SHP77 treated with DMSO at 0.1 percent for 48 hours (cell line): ENCODE data around the gene NPPA.

Experiments
- DNase-seq: peaks from one replicate; lab custom pipeline; 2025; lab: John Stamatoyannopoulos, UW

Gene NPPA

DNA sequence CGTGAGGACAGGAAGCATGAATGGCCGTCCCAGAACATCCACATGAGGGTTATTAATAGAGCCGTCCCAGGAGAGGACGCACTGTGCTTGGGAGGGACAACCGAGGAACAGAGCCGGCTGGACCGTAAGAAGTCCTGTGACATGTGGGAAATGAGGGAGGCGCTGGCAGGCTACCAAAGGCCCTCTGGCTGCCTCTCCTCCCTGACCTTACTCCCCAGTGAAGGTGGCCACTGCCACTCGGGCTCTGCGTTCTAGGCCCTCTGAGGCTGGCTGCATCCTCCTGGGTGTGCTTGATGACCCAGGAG lies 26.6 kb upstream of the NPPA start:
- no peak for DNase-seq

DNA sequence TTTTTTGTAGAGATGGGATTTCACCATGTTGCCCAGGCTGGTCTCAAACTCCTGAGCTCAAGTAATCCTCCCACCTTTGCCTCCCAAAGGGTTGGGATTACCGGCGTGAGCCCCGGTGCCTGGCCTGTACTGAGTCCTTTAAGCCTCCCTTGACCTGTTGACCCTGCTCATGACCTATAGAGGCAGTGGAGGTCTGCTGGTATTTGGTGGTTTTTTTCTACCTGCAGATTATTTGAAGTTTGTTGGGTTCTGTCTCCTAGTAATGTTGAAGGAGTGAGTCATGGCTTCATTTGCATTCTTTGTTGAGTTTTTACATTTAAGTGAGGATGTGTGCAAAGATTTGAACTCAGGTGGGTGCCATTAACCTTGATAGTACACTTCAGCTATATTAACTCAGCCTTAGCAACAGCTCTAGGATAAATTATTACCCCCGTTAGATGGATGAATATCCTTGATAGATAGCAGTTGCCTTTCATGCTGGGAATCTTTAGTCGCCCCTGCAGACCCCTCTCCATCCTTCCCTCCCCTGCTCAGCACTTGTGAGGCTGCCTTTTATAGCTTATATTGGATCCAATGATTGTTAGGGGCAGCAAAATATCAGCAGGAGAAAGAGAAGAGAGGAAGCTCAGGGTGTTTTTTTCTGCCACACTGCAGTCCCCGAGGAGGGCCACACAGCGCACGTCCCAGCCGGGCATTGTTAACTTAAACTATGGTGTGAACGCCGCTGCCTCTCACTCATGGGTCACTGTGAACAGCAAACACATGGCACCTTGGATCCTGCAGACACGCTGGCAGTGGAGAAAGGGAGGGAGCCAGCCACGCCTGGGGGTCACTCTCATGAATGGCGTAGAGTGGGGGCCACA lies 26.0 kb upstream of the NPPA start:
- DNase-seq: no peak

DNA sequence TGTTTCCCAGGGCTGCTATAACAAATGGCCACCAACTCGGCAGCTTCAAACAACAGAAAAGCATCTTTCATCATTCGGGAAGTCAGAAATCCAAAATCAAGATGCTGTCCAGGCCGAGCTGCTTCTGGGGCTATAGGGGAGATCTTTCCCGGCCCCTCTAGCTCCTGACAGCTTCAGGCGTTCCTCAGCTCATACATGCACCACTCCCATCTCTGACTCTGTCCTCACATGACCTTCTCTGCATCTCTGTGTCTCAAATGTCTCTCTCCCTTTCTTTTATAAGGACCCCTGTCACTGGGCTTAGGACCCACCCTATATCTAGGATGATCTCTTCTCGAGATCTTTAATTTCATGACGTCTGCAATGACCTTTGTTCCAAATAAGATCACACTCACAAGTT lies 25.0 kb upstream of the NPPA start:
- no peak for DNase-seq

DNA sequence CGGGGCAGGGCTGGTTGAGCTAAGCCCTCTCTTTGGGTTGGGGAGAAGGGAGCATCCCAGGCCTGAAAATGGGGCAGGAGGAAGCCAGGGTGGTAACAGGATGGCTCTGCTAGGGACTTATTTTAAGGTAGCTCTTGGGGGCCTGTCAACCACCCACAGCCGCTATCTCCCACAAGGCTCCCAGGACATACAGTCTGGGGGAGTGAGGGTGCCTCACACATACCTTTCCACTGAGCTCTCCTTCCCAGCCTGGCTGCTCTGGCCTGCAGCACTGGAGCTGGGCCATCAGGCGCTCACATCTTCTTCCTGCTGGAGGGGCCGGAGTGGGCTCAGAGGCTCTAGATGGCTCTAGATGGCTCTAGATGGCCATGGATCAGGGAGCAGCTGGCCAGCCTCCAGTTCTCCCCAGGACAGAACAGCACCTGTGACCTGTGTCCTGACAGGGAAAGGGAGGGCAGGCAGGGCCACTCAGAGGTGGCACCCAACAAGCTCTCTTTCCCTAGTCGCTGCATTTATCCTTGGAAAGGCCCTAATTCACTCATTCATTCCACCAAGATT lies 22.1 kb upstream of the NPPA start:
- no peak for DNase-seq

DNA sequence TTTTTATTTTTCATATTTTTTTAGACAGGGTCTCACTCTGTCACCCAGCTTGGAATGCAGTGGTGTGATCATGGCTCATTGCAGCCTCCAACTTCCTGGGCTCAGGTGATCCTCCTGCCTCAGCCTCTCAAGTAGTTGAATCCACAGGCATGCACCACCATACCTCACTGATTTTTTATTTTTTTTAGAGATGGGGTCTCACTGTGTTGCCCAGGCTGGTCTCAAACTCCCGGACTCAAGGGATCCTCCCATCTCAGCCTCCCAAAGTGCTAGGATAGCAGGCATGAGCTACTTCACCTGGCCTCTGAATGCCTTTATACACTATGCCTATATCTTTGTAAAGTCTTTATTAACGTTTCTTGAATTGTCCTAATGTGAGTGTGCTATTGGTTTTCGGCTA lies 21.5 kb upstream of the NPPA start:
- no peak for DNase-seq

DNA sequence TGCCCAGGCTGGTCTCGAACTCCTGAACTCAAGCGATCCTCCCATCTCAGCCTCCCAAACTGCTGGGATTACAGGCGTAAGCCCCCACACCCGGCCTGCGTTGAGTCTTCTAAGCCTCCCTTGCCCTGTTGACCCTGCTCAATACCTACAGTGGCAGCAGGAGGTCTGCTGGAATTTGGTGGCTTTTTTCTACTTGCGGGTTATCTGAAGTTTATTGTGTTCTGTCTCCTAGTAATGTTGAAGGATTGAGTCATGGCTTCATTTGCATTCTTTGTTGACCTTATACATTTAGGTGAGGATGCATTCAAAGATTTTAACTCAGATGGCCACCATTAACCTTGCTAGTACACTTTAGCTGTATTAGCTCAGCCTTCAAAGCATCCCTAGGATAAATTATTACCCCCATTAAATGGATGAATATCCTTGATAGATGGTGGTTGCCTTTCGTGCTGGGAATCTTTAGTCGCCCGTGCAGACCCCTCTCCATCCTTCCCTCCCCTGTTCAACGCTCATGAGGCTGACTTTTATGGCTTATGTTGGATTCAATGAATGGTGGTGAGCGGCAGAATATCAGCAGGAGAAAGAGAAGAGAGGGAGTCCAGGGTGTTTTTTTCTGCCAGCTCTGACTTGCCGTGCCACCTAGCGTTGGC lies 20.9 kb upstream of the NPPA start:
- DNase-seq: no peak

- no peak for DNase-seq
These were observed 15.3 kb upstream of the NPPA start for GRCh38 chr1:11862890-11863289.

DNA sequence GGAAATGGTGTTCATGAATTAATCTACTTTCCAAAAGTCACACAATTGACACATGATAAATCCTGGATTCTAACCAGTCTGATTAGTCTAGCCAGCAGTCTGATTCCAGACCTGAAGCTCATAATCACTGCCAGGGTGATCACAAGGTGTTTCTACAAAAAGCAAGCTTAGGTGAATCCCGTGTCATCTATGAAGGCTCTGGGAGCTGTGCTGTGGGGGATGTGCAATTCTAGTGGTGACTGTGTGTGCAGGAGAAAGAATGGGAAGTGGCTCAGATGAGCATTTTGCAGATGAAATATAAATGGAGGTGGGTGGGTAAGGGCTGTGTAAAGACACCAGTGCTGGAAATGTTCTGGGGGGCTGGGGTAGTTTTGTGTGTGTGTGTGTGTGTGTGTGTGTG lies 13.0 kb upstream of the NPPA start:
- no peak for DNase-seq

DNA sequence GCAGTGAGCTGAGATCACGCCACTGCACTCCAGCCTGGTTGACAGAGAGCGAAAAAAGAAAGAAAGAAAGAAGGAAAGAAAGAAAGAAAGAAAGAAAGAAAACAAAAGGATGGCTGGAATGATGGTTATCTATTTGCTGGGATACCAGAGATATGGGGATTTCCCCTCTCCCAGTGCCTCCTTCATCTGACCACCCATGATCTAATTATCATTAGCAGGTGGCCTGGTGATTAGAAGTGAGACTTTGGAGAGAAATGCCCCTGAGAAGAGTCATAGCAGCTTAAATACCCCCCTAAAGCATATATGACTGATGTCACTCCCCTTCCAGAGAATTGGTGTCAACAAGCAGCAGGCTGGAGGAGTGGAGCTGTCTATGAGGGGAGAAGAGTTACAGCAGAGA lies 12.5 kb upstream of the NPPA start:
- no peak for DNase-seq

- DNase-seq: no peak
These were observed 11.6 kb upstream of the NPPA start for GRCh38 chr1:11858968-11859871.

- no peak for DNase-seq
These were observed 11.0 kb upstream of the NPPA start, which contains the start of gene NPPB for GRCh38 chr1:11858613-11858967. Gene NPPB, minus strand, starts transcription at chr1:11858945. Its CDS starts 112 bp downstream, at chr1:11858833.

- no peak for DNase-seq
These were observed 10.6 kb upstream of the NPPA start for GRCh38 chr1:11858158-11858557.

DNA sequence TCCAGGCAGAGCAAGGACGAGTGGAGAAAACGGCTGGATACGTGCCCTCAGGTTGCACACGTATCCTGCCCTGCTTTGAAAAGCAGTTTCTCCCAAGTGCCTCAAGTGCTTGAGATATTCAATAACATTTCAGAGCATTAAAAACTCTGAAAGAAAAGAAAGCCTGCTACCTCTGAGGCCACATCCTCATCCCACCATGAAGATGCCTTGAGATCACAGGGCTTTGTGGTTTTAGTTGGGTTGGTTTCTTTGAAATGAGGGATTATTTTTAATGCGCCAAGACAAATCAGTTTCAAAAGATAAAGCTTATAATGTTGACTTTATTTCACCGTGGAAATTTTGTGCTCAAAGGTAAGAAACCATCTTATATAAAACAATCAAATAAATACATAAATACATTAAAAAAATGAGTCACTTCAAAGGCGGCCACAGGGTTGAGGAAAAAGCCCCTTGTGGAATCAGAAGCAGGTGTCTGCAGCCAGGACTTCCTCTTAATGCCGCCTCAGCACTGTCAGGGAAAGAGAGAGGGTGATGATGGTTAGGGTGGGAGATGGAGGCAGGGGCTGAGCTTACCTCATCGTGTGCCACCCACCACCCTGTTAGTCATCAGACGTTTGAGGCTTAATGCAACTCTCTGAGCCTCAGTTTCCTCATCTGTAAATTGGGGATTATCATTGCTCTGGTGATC lies 9.7 kb upstream of the NPPA start:
- no peak for DNase-seq

DNA sequence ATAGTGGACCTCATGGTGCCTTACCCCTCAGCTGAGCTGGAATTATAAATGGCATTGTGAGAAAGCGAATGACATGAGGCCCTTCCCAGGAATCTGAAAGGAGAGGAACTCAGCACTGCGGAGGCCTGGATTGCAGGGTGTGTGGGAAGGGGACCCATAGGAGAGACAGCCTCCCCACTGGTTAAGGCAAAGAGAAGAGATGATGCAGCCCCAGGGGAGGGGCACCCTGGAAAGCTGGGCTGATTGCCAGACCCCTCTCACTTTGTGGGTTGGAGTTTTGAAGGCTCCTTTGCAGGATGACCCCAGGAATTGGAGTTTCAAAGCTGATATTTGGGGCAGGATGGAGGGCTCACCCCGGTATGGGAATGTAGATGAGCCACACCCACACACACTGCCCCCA lies 9.1 kb upstream of the NPPA start:
- DNase-seq: no peak

DNA sequence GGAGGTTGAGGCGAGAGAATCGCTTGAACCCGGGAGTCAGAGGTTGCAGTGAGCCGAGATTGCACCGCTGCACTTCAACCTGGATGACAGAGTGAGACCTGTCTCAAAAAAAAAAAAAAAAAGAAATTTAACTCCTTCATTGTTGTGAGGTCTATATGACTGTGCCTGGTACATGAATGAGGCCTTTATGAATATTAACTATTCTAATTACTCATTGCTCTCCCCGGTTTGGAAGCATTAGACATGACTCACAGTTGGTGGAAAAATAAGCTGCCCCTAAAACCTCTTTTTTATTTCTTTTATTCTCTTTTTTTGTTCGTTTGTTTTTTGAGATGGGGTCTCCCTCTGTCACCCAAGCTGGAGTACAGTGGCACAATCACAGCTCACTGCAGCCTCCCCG lies 7.8 kb upstream of the NPPA start:
- DNase-seq: no peak

DNA sequence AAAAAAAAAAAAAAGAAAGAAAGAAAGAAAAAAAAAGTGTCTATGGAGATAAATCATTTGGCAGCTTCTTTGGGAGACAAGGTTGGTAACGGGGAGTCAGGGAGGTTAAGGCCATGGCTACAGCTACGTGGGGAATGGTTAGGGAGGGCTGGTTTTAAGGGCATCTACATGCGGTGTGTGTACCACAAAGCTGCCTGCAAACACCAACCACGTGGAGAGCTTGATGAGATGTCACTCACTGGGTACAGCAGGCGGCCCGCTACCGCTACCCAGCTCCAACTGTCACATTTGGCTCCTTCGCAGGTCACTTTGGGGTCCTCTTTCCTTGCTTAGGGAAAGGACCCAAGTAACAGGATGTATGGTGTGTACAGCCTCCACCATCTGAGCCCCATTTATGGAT lies 6.9 kb upstream of the NPPA start:
- DNase-seq: no peak

DNA sequence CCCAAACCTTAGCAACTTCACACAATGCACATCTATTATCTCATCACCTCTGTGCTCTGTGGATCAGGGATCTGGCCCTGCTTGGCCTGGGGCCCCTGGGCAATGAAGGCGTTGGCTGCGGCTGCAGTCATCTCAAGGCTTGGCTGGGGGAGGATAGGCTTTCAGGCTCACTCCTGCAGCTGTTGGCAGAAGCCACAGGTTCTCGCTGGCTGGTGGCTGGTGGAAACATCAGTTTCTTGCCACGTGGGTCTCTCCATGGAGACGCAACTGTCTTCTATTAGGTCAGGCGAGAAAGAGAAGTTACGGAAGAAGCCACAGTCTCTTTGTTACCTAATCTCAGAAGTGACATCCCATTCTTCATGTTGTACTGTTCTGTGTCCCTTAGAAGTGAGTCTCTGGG lies 3.6 kb upstream of the NPPA start:
- DNase-seq: no peak

- DNase-seq: no peak
These were observed 2.6 kb upstream of the NPPA start for GRCh38 chr1:11850156-11850555.

DNA sequence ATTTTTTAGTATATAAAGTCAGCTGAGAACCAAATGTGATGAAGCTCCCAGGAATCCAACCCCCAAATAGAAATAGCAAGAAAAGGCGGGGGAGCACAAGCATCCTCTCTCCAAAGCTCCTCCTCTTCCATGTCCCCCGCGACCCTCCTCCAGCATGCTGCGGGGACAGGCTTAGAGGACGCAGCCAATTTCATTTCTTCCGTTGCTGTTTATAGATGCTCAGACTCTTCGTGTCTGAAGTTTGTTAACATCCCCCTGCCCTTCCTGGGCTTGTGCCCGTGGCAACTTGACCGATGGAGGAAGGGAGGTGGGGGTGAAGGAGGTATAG lies 754 bp upstream of the NPPA start:
- DNase-seq: peak; percentile 41

GRCh38 chr1:11845641-11846335 lies 1.8 kb downstream of the NPPA start:
- DNase-seq: no peak
